ENCODE results near the gene WWOX.

The WWOX gene

GRCh38 chr16:78672779-78673556 is 573.5 kb downstream of the WWOX start:
- no peak for DNase-seq (ENCODE audit: extremely low read depth, low read depth)
- no peak for TF ChIP-seq CTCF (IDR thresholded peaks at IDR 0.05; ENCODE audit: low read depth, low read length)

- TF ChIP-seq CTCF (IDR thresholded peaks at IDR 0.05; ENCODE audit: low read depth, low read length), result no peak
- no peak for DNase-seq (ENCODE audit: extremely low read depth, low read depth)
Observed at GRCh38 chr16:78673884-78674283, 574.4 kb downstream of the WWOX start.

GRCh38 chr16:78675312-78675711 is 575.9 kb downstream of the WWOX start:
- no peak for TF ChIP-seq CTCF (IDR thresholded peaks at IDR 0.05; ENCODE audit: low read depth, low read length)
- DNase-seq (ENCODE audit: extremely low read depth, low read depth), result no peak

- DNase-seq (ENCODE audit: extremely low read depth, low read depth), result no peak
- no peak for TF ChIP-seq CTCF (IDR thresholded peaks at IDR 0.05; ENCODE audit: low read depth, low read length)
Observed at GRCh38 chr16:78675951-78676792, 576.7 kb downstream of the WWOX start.

GRCh38 chr16:78677181-78677731 is 577.8 kb downstream of the WWOX start:
- TF ChIP-seq CTCF (IDR thresholded peaks at IDR 0.05; ENCODE audit: low read depth, low read length), result no peak
- DNase-seq (ENCODE audit: extremely low read depth, low read depth), result no peak

- DNase-seq (ENCODE audit: extremely low read depth, low read depth), result no peak
- no peak for TF ChIP-seq CTCF (IDR thresholded peaks at IDR 0.05; ENCODE audit: low read depth, low read length)
Observed at GRCh38 chr16:78679546-78679945, 580.1 kb downstream of the WWOX start.

GRCh38 chr16:78681743-78682142 is 582.3 kb downstream of the WWOX start:
- TF ChIP-seq CTCF (IDR thresholded peaks at IDR 0.05; ENCODE audit: low read depth, low read length), result no peak
- no peak for DNase-seq (ENCODE audit: extremely low read depth, low read depth)
